Psoas muscle (tissue), 8 donors: Measurements from ENCODE around the gene BBS2. TPM values are rescaled to one million over a fixed set of nuclear protein-coding genes. Genes with fewer than 3 reads are reported as not detected.

ENCODE experiments used
- ATAC-seq, 4 donors: fragments of 200-7000 bp; cut with Tn5 transposase; one replicate each; pipeline ENCODE4 v1.9.1; 2020; ENCODE audit warnings: moderate library complexity in 3 of 4, mild to moderate bottlenecking in 2 of 4
- DNase-seq, 2 donors: peaks; one replicate each; pipeline ENCODE4 v3.0.0-alpha.2; 2020
- H3K27ac ChIP-seq: fragments of 200-600 bp; one replicate; pipeline ENCODE4 v1.8.0; 2022
- H3K27me3 ChIP-seq, 3 donors: fragments of 200-600 bp in 1 of 3; one replicate each; pipeline versions ENCODE4 v1.6.1 to v1.8.0; 2013 to 2022; ENCODE audit warnings: low read length in 2 of 3, mild to moderate bottlenecking in 2 of 3, moderate library complexity in 1 of 3; ENCODE audit not compliant: insufficient read depth in 3 of 3
- H3K36me3 ChIP-seq, 2 donors: fragments of 200-600 bp in 1 of 2; one replicate each; pipeline versions ENCODE4 v1.6.1 to v1.8.0; 2013 to 2022; ENCODE audit warnings: low read depth in 1 of 2, mild to moderate bottlenecking in 1 of 2, moderate library complexity in 1 of 2; ENCODE audit not compliant: insufficient read depth in 1 of 2
- H3K4me1 ChIP-seq: fragments of 200-600 bp; one replicate; pipeline ENCODE4 v1.8.0; 2022
- H3K4me3 ChIP-seq: fragments of 200-600 bp; one replicate; pipeline ENCODE4 v1.8.0; 2022; ENCODE audit warnings: mild to moderate bottlenecking
- H3K9me3 ChIP-seq: fragments of 200-600 bp; one replicate; pipeline ENCODE4 v1.8.0; 2022
- CTCF ChIP-seq: fragments of 200-600 bp; IDR thresholded peaks from one replicate; pipeline ENCODE4 v1.8.0; 2022; ENCODE audit warnings: antibody characterized with exemption
- WGBS, 3 donors: extraction: QIAGEN DNeasy Blood & Tissue Kit; methylation state at CpG; one replicate each; pipeline versions ENCODE4 v1.1.6 to v1.1.7; 2013; 5-methylcytosine and 5-hydroxymethylcytosine counted together
- intact Hi-C, 2 donors: fragments of 100-400 bp; cut with DNase I; formaldehyde crosslinking; loops; one replicate each; pipeline versions ENCODE4 v1.11.0 to v1.14.2; 2022
- polyA plus RNA-seq, 3 donors: library from polyadenylated mRNA; stranded (reverse); fragments of 200-250 nt; gene quantifications; one replicate each; pipeline ENCODE4 v1.2.3, GENCODE V29; 2013
- total RNA-seq, 4 donors: library from RNA; stranded (reverse); fragmentation: NEBNext Ultra II Directional in 2 of 4; extraction: Animal tissue kit (Norgen Biotek cat#: 25700) in 2 of 4; gene quantifications; one replicate each; pipeline versions ENCODE4 v1.2.1 to v1.2.4, GENCODE V29; 2021 to 2023
- donor health status: healthy with polysubstance abuse.
- donor health status: DM: no; HTN: no; CAD: no; lungs with moderate emphysema.
- donor health status: Bipolar disorder and iron deficiency.
- donor health status: healthy.
- donor health status: DM: yes; HTN: yes; CAD: no.
- donor health status: DM: no; HTN: no; CAD: no.
- donor health status: DM: no; HTN: no; CAD: no.
- donor health status: DM: yes; HTN: yes; CAD: no.

The BBS2 gene
- total and polyA plus RNA-seq, 7 donors = 19.1 to 70.6 (median 30.3) TPM

GRCh38 chr16:56534847-56535383 lies 15.1 kb upstream of the BBS2 start:
- 86 to 90% (median 87%) methylated on average over 8 of the region's 8 CpGs for WGBS, 3 donors
- Histone ChIP-seq H3K9me3 (no peaks in the 10 kb centered on the region), H3K27me3 (no peaks in the 10 kb centered on the region), H3K4me3 (no peak overlapping the region), H3K27ac (no peak overlapping the region), H3K36me3 (no peaks in the 10 kb centered on the region), H3K4me1 (no peaks in the 10 kb centered on the region)
- intact Hi-C loops = no loop called here
- DNase-seq (no peak), ATAC-seq (no peak)
- no peak for TF ChIP-seq CTCF

- H3K4me1 ChIP-seq = no peaks in the 10 kb centered on the region
- DNase-seq (no peak), ATAC-seq (no peak)
- 63 to 66% (median 63%) methylated on average over 4 of the region's 4 CpGs for WGBS, 3 donors
- H3K4me3 ChIP-seq = no peak overlapping the region
- no peaks in the 10 kb centered on the region for H3K27me3 ChIP-seq
- no peak overlapping the region for H3K27ac ChIP-seq
- intact Hi-C loops = no loop called here
- no peaks in the 10 kb centered on the region for H3K36me3 ChIP-seq
- H3K9me3 ChIP-seq = no peaks in the 10 kb centered on the region
- no peak for TF ChIP-seq CTCF
These were observed 12.9 kb upstream of the BBS2 start for GRCh38 chr16:56532714-56533113.

DNA sequence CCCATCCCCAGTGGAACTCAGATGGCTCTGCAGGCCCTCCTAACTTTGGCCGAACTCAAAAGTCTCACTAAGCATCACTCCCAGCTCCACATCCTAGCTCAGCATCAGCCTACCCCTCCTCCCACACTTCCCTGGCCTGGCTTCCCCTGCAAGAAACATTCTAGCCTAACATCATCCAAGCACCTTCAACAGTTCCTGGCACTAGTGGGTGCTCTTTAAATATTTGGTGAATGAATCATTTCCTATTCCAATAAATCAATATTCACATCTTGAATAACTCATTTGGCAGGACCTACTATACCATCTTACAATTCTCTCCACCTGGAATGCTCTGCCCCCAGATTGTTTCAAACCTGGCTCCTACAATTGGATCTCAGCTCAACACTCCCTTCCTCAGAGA lies 11.0 kb upstream of the BBS2 start:
- no peak for TF ChIP-seq CTCF
- WGBS, 3 donors = 83 to 86% (median 85%) methylated on average over 1 of the region's 1 CpG
- intact Hi-C loops = no loop called here
- Histone ChIP-seq H3K4me1 (no peaks in the 10 kb centered on the region), H3K9me3 (no peaks in the 10 kb centered on the region), H3K27me3 (no peaks in the 10 kb centered on the region), H3K27ac (no peak overlapping the region), H3K36me3 (no peaks in the 10 kb centered on the region), H3K4me3 (no peak overlapping the region)
- no peak for ATAC-seq
- DNase-seq = no peak

DNA sequence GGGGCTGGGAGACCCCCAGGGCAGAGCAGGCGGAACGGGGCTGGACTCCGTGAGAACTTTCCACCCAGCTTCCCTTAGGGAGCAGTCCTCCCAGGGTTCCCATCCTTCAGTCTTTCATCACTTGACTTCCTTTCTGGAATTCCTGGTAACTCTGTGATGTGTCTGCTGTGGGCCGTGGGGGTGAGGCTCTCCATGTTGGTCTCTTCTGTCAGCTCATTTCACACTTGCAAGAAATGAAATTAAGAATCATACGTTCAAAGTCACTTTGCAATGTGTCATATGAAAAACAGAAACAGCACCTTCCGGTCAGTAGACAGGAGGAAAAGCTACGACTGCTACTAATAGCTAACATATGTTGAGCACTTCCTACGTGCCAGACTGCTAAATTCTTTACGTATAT lies 5.4 kb upstream of the BBS2 start:
- TF ChIP-seq CTCF = no peak
- Histone ChIP-seq H3K4me1 (no peaks in the 10 kb centered on the region), H3K27ac (no peak overlapping the region), H3K9me3 (no peaks in the 10 kb centered on the region), H3K27me3 (no peaks in the 10 kb centered on the region), H3K36me3 (no peaks in the 10 kb centered on the region), H3K4me3 (no peak overlapping the region)
- ATAC-seq = no peak
- DNase-seq = no peak
- WGBS, 3 donors = 62 to 72% (median 71%) methylated on average over 9 of the region's 9 CpGs
- intact Hi-C loops = no loop called here

DNA sequence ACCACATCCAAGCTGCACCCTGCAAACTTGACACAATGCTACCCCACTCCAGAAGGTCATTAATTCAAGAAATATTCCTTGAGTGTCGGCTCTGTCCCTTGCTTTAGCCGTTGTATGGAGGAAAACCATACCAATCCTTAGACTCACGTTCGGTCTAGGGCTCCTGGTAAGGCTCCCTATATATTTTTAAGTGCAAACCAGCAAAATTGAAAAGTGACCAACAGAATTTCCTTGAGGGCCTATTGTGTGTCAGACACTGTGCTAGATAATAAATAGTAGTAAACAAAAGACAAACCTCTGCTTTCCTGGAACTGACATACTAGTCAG lies 390 bp upstream of the BBS2 start:
- ATAC-seq = no peak
- no peak for TF ChIP-seq CTCF

More for the DNA sequence above, 390 bp upstream of the BBS2 start:
- Histone ChIP-seq H3K27me3 (no peaks in the 10 kb centered on the region), H3K4me1 (peaks cover 22% of the 10 kb centered on the region), H3K4me3 (peak overlapping the region; percentile 98), H3K27ac (peak overlapping the region; percentile 87), H3K36me3 (no peaks in the 10 kb centered on the region), H3K9me3 (no peaks in the 10 kb centered on the region)
- no peak for DNase-seq
- WGBS, 3 donors = 6 to 18% (median 10%) methylated on average over 4 of the region's 4 CpGs
- intact Hi-C loops = no loop called here
